HFF-Myc (cell line): Measurements from ENCODE around the gene AP3D1.
A peak's percentile ranks its signal among the peaks of the same experiment; 100 is the strongest.
"Not testable (repeated sequence)": the region's sequence is repeated elsewhere in the genome, so short reads cannot be mapped to it uniquely, and the experiment has no call there.

Experiments
- DNase-seq: peaks from one replicate; pipeline ENCODE4 v3.0.0-alpha.2; 2011; ENCODE audit warnings: low read depth; ENCODE audit errors: extremely low read depth
- H3K4me3 ChIP-seq: replicated peaks from 2 replicates; pipeline ENCODE4 v1.5.1; 2011; ENCODE audit warnings: low read depth, mild to moderate bottlenecking, control low read depth, low read length
- TF ChIP-seq, protein P1 (sequence below): IDR thresholded peaks from 2 replicates; pipeline ENCODE4 v1.5.1; 2012; ENCODE audit warnings: mild to moderate bottlenecking, low read depth, low read length, control low read depth; ENCODE audit errors: missing control alignments

Gene AP3D1

DNA sequence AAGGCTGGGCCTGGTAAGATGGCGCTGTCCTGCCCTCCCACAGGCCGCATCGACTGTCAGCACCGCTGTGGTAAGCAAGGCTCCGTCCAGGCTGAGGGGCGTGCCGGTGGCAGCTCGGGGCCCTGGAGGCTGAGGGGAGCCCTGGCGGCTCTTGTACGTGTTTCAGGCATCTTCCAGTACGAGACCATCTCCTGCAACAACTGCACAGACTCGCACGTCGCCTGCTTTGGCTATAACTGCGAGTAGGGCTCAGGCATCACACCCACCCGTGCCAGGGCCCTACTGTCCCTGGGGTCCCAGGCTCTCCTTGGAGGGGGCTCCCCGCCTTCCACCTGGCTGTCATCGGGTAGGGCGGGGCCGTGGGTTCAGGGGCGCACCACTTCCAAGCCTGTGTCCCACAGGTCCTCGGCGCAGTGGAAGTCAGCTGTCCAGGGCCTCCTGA lies 53.5 kb downstream of the AP3D1 start:
- TF ChIP-seq, protein P1, sequence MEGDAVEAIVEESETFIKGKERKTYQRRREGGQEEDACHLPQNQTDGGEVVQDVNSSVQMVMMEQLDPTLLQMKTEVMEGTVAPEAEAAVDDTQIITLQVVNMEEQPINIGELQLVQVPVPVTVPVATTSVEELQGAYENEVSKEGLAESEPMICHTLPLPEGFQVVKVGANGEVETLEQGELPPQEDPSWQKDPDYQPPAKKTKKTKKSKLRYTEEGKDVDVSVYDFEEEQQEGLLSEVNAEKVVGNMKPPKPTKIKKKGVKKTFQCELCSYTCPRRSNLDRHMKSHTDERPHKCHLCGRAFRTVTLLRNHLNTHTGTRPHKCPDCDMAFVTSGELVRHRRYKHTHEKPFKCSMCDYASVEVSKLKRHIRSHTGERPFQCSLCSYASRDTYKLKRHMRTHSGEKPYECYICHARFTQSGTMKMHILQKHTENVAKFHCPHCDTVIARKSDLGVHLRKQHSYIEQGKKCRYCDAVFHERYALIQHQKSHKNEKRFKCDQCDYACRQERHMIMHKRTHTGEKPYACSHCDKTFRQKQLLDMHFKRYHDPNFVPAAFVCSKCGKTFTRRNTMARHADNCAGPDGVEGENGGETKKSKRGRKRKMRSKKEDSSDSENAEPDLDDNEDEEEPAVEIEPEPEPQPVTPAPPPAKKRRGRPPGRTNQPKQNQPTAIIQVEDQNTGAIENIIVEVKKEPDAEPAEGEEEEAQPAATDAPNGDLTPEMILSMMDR = no peak
- no peak overlapping the region for H3K4me3 ChIP-seq
- DNase-seq = no peak

DNA sequence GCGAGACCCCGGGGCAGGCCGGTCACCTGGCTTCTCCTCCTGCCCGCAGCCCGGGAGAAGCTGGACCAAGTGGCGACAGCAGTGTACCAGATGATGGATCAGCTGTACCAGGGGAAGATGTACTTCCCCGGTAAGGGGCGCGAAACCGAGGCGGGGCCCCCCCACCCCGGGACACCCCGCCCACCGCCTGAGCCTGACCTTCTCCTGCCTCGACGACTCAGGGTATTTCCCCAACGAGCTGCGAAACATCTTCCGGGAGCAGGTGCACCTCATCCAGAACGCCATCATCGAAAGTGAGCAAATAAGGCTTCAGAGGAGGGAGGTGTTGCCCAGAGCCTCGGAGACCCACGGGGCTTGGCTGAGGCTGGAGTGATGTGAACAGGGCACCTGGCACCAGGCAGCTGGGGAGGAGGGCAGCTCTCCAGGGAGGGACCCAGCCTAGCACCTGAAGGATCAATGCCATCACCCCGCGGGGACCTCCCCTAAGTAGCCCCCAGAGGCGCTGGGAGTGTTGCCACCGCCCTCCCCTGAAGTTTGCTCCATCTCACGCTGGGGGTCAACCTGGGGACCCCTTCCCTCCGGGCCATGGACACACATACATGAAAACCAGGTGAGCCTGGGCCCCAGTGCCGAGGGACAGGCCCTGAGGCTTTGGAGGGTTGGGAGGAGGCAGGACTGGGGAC lies 54.0 kb downstream of the AP3D1 start:
- TF ChIP-seq, protein P1 = no peak
- no peak for DNase-seq
- peak overlapping the region; percentile 40 for H3K4me3 ChIP-seq

DNA sequence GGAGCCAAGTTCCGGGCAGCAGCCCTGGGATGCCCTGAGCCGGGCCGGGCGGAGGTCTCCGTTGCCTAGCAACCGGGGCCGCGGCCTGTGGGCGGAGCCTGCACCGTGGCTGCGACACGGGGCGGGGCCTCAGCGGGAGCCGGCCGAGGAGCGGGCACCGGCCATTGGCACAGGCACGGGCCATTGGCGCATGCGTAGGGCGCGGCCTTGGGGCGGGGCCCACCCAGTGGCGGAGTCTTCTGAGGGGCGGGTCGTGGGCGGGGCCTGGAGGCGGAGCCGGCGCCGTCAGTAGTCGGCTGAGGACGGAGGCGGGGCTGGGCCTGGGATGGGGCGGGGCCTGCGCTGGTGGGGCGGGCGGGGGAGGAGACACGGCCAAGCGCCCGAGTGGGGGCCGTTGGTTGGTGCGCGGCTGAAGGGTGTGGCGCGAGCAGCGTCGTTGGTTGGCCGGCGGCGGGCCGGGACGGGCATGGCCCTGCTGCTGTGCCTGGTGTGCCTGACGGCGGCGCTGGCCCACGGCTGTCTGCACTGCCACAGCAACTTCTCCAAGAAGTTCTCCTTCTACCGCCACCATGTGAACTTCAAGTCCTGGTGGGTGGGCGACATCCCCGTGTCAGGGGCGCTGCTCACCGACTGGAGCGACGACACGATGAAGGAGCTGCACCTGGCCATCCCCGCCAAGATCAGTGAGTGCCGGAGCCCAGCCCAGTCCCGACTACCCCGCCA lies 54.7 kb downstream of the AP3D1 start, which contains the start of gene IZUMO4:
IZUMO4 (plus strand) TSS at position 436 of the 723 bp plus-strand sequence; CDS start at position 467, 31 bp downstream.
- TF ChIP-seq, protein P1 = peak; percentile 21
- H3K4me3 ChIP-seq = peak within 1 kb of the TSS; percentile 64
- DNase-seq = peak; percentile 77

DNA sequence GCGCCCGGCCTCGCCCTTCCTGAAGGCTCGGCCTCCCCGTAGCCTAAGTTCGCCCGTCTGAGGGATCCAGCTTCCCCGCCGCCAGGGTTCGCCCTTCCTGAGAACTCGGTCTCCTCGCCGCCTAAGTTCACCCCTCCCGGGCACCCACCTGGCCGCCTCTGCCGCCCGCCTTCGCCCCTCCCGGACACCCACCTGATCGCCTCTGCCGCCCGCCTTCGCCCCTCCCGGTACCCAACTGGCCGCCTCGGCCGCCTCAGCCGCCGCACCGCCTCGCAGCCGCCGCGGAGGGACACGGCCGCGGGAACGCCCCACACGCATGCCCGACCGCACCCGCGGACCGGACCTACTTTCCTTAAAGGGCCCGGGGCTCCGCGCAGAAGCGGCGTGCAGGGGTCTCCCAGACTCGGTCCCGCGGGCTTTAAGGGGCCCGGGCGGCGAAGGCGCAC lies 55.3 kb downstream of the AP3D1 start, which contains the start of gene MOB3A:
MOB3A (minus strand) TSS at position 293 of the 446 bp plus-strand sequence. CDS start 17,766 bp downstream, outside the sequence.
- TF ChIP-seq, protein P1 = peak; percentile 39
- DNase-seq = no peak
- peak within 1 kb of the TSS; percentile 64 for H3K4me3 ChIP-seq

DNA sequence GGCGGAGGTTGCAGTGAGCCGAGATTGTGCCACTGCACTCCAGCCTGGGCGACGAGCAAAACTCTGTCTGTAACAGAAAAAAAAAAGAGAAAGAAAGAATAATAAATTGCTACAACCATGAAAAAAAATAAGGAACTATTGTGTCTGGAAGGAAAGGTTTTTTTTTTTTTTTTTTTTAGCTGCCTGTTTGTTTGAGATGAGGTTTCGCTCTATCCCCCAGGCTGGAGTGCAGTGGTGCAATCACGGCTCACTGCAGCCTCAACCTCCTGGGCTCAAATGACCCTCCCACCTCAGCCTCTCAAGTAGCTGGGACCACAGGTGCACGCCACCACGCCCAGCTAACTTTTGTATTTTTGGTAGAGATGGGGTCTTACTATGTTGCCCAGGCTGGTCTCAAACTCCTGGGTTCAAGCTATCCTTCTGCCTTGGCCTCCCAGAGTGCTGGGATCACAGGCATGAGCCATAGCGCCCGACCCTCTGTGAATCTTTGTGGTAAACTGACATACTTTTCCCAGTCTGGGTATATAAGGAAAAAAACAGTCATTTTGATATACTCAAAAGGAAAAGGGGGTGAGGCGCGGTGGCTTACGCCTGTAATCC lies 59.3 kb downstream of the AP3D1 start:
- DNase-seq, H3K4me3 ChIP-seq: not testable (repeated sequence)

DNA sequence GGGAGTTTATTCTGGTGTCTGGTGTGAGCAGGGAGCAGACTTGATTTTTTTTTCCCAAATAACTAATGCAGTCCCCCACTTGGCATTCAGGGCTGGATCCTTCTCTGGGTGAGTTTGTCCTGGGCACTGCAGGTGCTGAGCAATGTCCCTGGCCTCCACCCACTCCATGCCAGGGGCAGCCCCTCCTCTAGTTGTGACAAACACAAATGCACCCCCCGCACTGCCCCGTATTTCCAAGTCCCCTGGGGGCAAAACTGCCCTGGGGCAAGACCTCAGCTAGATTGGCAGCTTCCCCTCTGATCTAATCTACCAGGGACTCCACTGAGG lies 61.7 kb downstream of the AP3D1 start:
- no peak for DNase-seq
- no peak overlapping the region for H3K4me3 ChIP-seq
- TF ChIP-seq, protein P1 = no peak
